Muscle of leg (tissue), 11 donors: Measurements from ENCODE around the gene CWC25. TPM values are rescaled to one million over a fixed set of nuclear protein-coding genes. Genes with fewer than 3 reads are reported as not detected.

Source experiments
- DNase-seq: peaks from one replicate; pipeline ENCODE4 v3.0.0; 2013
- H3K27ac ChIP-seq: one replicate; pipeline ENCODE4 v1.5.1; 2013; ENCODE audit warnings: mild to moderate bottlenecking, low read length, control low read depth
- H3K27me3 ChIP-seq: one replicate; pipeline ENCODE4 v1.6.1; 2013; ENCODE audit warnings: low read length; ENCODE audit not compliant: control insufficient read depth, insufficient read depth
- H3K36me3 ChIP-seq: one replicate; pipeline ENCODE4 v1.6.1; 2013; ENCODE audit warnings: low read length; ENCODE audit not compliant: control insufficient read depth, insufficient read depth
- H3K4me1 ChIP-seq: one replicate; pipeline ENCODE4 v1.6.1; 2013; ENCODE audit warnings: low read length; ENCODE audit not compliant: control insufficient read depth, insufficient read depth
- H3K4me3 ChIP-seq: one replicate; pipeline ENCODE4 v1.5.1; 2013; ENCODE audit warnings: low read length, control low read depth
- H3K9me3 ChIP-seq: replicated peaks from 2 replicates; pipeline ENCODE4 v1.6.1; 2013; ENCODE audit warnings: low read depth, low read length; ENCODE audit not compliant: control insufficient read depth
- WGBS: methylation state at CpG from one replicate; pipeline ENCODE4 v1.1.5; 2013; ENCODE audit warnings: missing lambda C conversion rate; ENCODE audit not compliant: insufficient coverage; 5-methylcytosine and 5-hydroxymethylcytosine counted together
- polyA plus RNA-seq, 8 donors: library from polyadenylated mRNA; unstranded; fragments of 120-200 nt; gene quantifications; one replicate each; pipeline versions ENCODE4 v1.2.1 to v1.2.3, GENCODE V29; 2013; ENCODE audit warnings: inconsistent platforms in 1 of 8, low replicate concordance in 1 of 8; ENCODE audit not compliant: insufficient read length in 8 of 8, insufficient read depth in 1 of 8
- total RNA-seq: library from RNA; stranded (reverse); fragments of 120-200 nt; gene quantifications from one replicate; pipeline ENCODE4 v1.2.4, GENCODE V29; 2013

CWC25 gene
- total and polyA plus RNA-seq, 9 donors: 9.2 to 18.6 (median 14.1) TPM

DNA sequence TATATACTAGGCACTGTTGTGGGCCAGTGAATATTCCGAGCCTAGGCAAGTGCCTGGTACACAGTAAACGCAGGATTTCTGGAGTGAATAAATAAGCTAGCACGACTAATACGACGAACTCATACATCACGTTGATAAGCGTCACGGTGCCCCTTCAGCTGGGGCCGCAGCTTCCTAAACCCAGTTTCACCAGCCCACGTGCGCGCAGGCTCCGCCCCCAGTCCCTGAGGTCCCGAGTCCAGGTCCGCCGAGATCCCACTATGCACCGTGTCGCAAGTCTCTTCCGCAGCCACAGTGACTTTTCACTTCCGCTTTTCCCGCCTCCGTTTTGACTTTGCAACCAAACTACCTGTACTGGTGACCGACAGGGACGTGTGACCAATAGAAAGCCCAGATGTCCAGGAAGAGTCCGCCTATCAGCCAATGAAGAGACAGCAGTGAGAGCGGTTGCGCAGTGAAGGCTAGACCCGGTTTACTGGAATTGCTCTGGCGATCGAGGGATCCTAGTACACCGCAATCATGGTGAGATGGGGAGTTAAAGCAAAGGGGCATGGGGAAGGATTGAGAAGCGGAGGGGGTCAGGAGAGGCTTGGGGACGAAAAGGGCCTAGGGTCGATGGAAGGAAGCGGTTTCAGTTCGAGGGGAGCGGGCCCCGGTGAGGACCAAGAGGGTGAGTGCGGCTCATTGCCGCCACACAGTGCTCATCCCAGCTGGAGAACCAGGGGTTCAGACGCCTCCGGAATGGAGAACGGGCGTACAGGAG lies 72.6 kb downstream of the CWC25 start, which contains the start of gene PSMB3:
Gene PSMB3 (plus strand): TSS at position 434 of the 763 bp plus-strand sequence. CDS start 86 bp downstream, at position 520.
- peak; percentile 100 for DNase-seq
- peaks cover 29% of the 10 kb centered on the region for H3K36me3 ChIP-seq
- H3K4me1 ChIP-seq: peaks cover 43% of the 10 kb centered on the region
- peak within 1 kb of the TSS; percentile 74 for H3K4me3 ChIP-seq
- no peaks in the 10 kb centered on the region for H3K9me3 ChIP-seq
- H3K27ac ChIP-seq: peak within 1 kb of the TSS; percentile 96
- WGBS: under 1% methylated on average over 42 of the region's 44 CpGs
- H3K27me3 ChIP-seq: peaks cover 10% of the 10 kb centered on the region

DNA sequence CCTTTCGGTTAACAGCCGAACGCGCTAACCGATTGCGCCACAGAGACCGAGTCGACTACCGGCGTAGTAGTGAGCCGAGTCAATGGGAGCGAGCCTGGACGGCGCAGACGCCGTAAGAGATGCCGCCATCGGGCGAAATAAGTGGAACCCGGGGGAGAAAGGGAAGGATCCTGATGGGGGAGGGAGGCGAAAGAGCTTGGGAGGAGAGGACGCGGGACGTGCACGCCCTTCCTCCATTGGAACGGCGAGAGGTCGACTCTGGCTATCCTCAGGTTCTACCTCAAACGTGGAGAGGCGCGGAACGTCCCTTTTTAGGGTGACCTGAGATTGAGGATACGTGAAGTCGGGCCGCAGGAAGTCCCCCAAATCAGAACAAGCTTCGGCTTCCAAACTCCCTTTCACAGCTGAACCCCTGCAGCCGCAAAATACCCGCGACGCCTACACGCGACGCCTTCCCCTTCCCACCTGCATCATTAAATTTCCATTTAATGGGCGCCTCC lies 73.3 kb downstream of the CWC25 start:
- Histone ChIP-seq H3K9me3 (no peaks in the 10 kb centered on the region), H3K27me3 (peaks cover 10% of the 10 kb centered on the region), H3K4me3 (peak overlapping the region; percentile 74), H3K27ac (peak overlapping the region; percentile 96), H3K36me3 (peaks cover 26% of the 10 kb centered on the region), H3K4me1 (peaks cover 47% of the 10 kb centered on the region)
- 0% methylated on average over 25 of the region's 44 CpGs for WGBS
- peak; percentile 95 for DNase-seq

DNA sequence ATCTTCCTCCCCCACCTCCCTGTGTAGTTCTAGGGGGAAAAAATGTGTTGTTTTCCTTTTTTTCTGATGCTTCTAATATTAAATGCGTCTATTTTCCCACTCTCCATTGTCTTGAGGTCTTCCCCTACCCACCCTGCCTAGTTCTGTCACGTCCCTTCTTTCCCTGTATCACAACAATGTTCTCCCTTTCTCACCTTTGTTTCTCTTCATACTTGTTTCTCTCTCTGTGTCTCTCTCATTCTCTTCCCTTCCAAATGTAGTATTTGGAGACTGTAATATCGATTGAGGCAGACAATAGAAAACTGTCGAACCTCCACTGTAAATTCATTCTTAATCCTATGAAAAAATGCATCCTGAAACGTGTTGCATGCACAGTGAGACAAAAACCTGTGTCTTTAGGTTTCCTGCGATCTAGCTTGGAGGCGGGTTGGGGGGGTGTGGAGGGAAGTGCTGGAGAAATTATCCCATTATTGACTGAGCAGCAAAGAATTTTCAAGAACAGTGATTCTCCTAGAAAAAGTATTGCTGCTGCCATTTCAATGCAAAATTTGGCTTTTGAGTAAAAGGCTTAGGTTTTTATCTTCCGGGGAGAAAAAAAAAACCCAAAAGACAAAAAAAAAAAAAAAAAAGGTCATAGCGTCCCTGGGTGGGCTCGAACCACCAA lies 73.8 kb downstream of the CWC25 start:
- Histone ChIP-seq H3K36me3 (peaks cover 21% of the 10 kb centered on the region), H3K27me3 (peaks cover 10% of the 10 kb centered on the region), H3K9me3 (no peaks in the 10 kb centered on the region), H3K4me3 (peak overlapping the region; percentile 1), H3K27ac (peak overlapping the region; percentile 93), H3K4me1 (peaks cover 53% of the 10 kb centered on the region)
- peak; percentile 19 for DNase-seq
- WGBS: 14% methylated on average over 2 of the region's 10 CpGs

Other genes with a start within 250 kb of the CWC25 start
- gene SRCIN1, start 219.4 kb downstream of the CWC25 start, total RNA-seq: 0.75 TPM
- 1 to 10 TPM in 5 of 8 donors, under 1 TPM in 3; 0.75 to 1.9 (median 1.3) TPM for gene SRCIN1, start 219.4 kb downstream of the CWC25 start, polyA plus RNA-seq
- 0.31 TPM for gene EPOP, start 150.4 kb downstream of the CWC25 start, total RNA-seq
- under 1 TPM; 0.34 to 0.78 (median 0.45) TPM for gene EPOP, start 150.4 kb downstream of the CWC25 start, polyA plus RNA-seq
- 40.8 TPM for gene MLLT6, start 120.0 kb downstream of the CWC25 start, total RNA-seq
- 10 to 100 TPM; 43.9 to 77.3 (median 64.0) TPM for gene MLLT6, start 120.0 kb downstream of the CWC25 start, polyA plus RNA-seq
- gene CISD3, start 95.0 kb downstream of the CWC25 start, total RNA-seq: 6.4 TPM
- gene CISD3, start 95.0 kb downstream of the CWC25 start, polyA plus RNA-seq: 10 to 100 TPM; 12.9 to 21.2 (median 15.1) TPM
- gene PCGF2, start 77.0 kb downstream of the CWC25 start, total RNA-seq: 15.2 TPM
- 10 to 100 TPM; 24.7 to 56.5 (median 44.1) TPM for gene PCGF2, start 77.0 kb downstream of the CWC25 start, polyA plus RNA-seq
- 159 TPM for gene PSMB3, start 72.6 kb downstream of the CWC25 start, total RNA-seq
- 10 to 100 TPM; 70.3 to 90.7 (median 76.4) TPM for gene PSMB3, start 72.6 kb downstream of the CWC25 start, polyA plus RNA-seq
- 36.2 TPM for gene PIP4K2B, start 25.8 kb downstream of the CWC25 start, total RNA-seq
- gene PIP4K2B, start 25.8 kb downstream of the CWC25 start, polyA plus RNA-seq: 10 to 100 TPM; 55.1 to 73.5 (median 66.9) TPM
- 3,946 TPM for gene RPL23, start 28.4 kb upstream of the CWC25 start, total RNA-seq
- 1,000 to 10,000 TPM; 2,460 to 3,568 (median 2,819) TPM for gene RPL23, start 28.4 kb upstream of the CWC25 start, polyA plus RNA-seq
- gene LASP1, start 44.7 kb upstream of the CWC25 start, total RNA-seq: 37.6 TPM
- gene LASP1, start 44.7 kb upstream of the CWC25 start, polyA plus RNA-seq: 100 to 1,000 TPM in 1 of 8 donors, 10 to 100 TPM in 7; 69.4 to 118 (median 82.5) TPM
- gene FBXO47, start 142.1 kb upstream of the CWC25 start, total RNA-seq: not detected
- not detected for gene FBXO47, start 142.1 kb upstream of the CWC25 start, polyA plus RNA-seq